DND-41 (cell line): ENCODE measurements around the gene COQ10A.

ENCODE experiments used
- CTCF ChIP-seq: IDR thresholded peaks from 2 replicates; pipeline ENCODE4 v1.5.1; 2012; ENCODE audit warnings: borderline replicate concordance, low read length, moderate library complexity, mild to moderate bottlenecking; ENCODE audit not compliant: poor library complexity, severe bottlenecking; ENCODE audit errors: extremely low read depth
- EZH2 ChIP-seq: IDR thresholded peaks from 3 replicates; pipeline ENCODE4 v1.6.1; 2012; ENCODE audit warnings: borderline replicate concordance, low read depth, mild to moderate bottlenecking, moderate library complexity, low read length, inconsistent platforms; ENCODE audit not compliant: severe bottlenecking

- TF ChIP-seq CTCF (no peak), EZH2 (no peak)
Measured at GRCh38 chr12:56300644-56301464, 34.1 kb downstream of the COQ10A start.
